ENCODE results near the gene INPP4B.

INPP4B gene

GRCh38 chr4:142110136-142110535 lies 736.0 kb downstream of the INPP4B start:
- Histone ChIP-seq H3K4me1 (ENCODE audit: control insufficient read depth in 1 of 2, insufficient read depth in 2 of 2, low read length in 2 of 2) (no peaks in the 10 kb centered on the region), H3K9me3 (ENCODE audit: control insufficient read depth in 1 of 2, low read length in 2 of 2) (no peaks in the 10 kb centered on the region), H3K4me3 (ENCODE audit: low read depth in 1 of 2, low read length in 2 of 2) (no peak overlapping the region), H3K9ac (ENCODE audit: low read depth in 1 of 2, low read length in 2 of 2) (no peak overlapping the region), H3K36me3 (ENCODE audit: control insufficient read depth in 1 of 2, insufficient read depth in 2 of 2, low read length in 2 of 2) (peaks cover 0 to 5% of the 10 kb centered on the region in 2 donors), H3K27ac (ENCODE audit: low read depth, low read length) (no peak overlapping the region), H3K27me3 (ENCODE audit: control insufficient read depth in 1 of 2, insufficient read depth in 2 of 2, low read length in 2 of 2) (no peaks in the 10 kb centered on the region)

DNA sequence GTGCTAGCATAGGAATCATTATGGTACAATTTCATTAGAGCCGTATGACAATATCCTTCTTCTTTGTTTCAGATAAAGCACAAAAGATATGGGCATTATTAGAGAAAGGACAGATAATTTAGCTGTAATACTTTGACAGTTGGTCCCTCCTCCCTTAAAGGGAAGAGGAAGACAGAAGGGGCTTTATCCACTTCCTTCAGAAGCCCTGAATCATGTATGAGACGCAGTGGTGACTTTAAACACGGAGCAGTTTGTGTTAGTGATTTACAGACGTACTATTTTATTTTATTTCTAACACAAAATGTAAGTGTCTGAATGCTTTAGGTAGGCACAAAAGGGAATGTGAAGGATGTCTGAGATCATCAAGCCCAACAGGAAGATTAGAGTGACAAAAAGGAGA lies 742.1 kb downstream of the INPP4B start:
- no peaks in the 10 kb centered on the region for H3K9me3 ChIP-seq (ENCODE audit: control insufficient read depth in 1 of 2, low read length in 2 of 2)
- H3K4me3 ChIP-seq (ENCODE audit: low read depth in 1 of 2, low read length in 2 of 2) = no peak overlapping the region
- no peak overlapping the region for H3K9ac ChIP-seq (ENCODE audit: low read depth in 1 of 2, low read length in 2 of 2)
- peaks cover 0 to 5% of the 10 kb centered on the region in 2 donors for H3K36me3 ChIP-seq (ENCODE audit: control insufficient read depth in 1 of 2, insufficient read depth in 2 of 2, low read length in 2 of 2)
- no peaks in the 10 kb centered on the region for H3K4me1 ChIP-seq (ENCODE audit: control insufficient read depth in 1 of 2, insufficient read depth in 2 of 2, low read length in 2 of 2)
- no peak overlapping the region for H3K27ac ChIP-seq (ENCODE audit: low read depth, low read length)
- no peaks in the 10 kb centered on the region for H3K27me3 ChIP-seq (ENCODE audit: control insufficient read depth in 1 of 2, insufficient read depth in 2 of 2, low read length in 2 of 2)

DNA sequence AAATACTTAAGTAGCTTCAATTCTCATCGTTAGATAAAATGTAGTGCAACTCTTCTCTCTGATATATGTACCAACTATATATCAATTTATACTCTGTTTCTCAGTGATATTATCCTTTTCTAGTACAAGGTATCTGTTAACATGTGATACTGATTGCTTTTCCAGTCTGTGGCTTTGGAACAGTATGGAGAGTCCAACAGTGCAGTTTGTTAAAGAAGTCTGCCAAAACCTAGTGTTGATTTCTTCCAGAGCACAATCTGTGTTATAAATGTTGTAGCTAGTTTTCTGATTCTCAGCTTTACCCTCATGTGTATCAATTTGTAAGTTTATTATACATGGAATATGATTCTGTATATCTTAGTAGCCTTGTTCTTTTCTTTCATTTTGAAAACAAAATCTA lies 744.7 kb downstream of the INPP4B start:
- Histone ChIP-seq H3K4me1 (ENCODE audit: control insufficient read depth in 1 of 2, insufficient read depth in 2 of 2, low read length in 2 of 2) (no peaks in the 10 kb centered on the region), H3K27me3 (ENCODE audit: control insufficient read depth in 1 of 2, insufficient read depth in 2 of 2, low read length in 2 of 2) (no peaks in the 10 kb centered on the region), H3K9me3 (ENCODE audit: control insufficient read depth in 1 of 2, low read length in 2 of 2) (no peaks in the 10 kb centered on the region), H3K27ac (ENCODE audit: low read depth, low read length) (no peak overlapping the region), H3K9ac (ENCODE audit: low read depth in 1 of 2, low read length in 2 of 2) (no peak overlapping the region), H3K4me3 (ENCODE audit: low read depth in 1 of 2, low read length in 2 of 2) (no peak overlapping the region), H3K36me3 (ENCODE audit: control insufficient read depth in 1 of 2, insufficient read depth in 2 of 2, low read length in 2 of 2) (no peaks in the 10 kb centered on the region)

DNA sequence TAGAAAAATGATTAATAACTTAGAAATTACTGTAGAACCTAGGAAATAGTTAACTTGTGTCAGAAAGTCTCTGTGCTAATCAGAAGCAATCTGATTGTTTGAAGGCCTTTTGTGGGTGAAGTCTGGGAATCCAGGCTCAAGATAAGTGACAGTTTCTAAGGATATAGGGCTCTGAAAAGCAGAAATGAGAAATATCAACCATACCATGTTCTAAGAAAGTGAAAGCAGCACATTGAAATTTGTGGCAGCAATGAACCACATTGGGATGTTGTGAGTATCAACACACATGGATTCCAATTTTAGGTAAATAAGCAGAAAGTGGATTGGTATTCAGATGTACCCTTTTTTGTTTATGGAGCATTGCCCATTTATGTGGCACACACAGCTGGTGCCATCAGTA lies 745.2 kb downstream of the INPP4B start:
- Histone ChIP-seq H3K4me3 (ENCODE audit: low read depth in 1 of 2, low read length in 2 of 2) (no peak overlapping the region), H3K36me3 (ENCODE audit: control insufficient read depth in 1 of 2, insufficient read depth in 2 of 2, low read length in 2 of 2) (peaks cover 0 to under 1% of the 10 kb centered on the region in 2 donors), H3K9me3 (ENCODE audit: control insufficient read depth in 1 of 2, low read length in 2 of 2) (no peaks in the 10 kb centered on the region), H3K4me1 (ENCODE audit: control insufficient read depth in 1 of 2, insufficient read depth in 2 of 2, low read length in 2 of 2) (no peaks in the 10 kb centered on the region), H3K27ac (ENCODE audit: low read depth, low read length) (no peak overlapping the region), H3K27me3 (ENCODE audit: control insufficient read depth in 1 of 2, insufficient read depth in 2 of 2, low read length in 2 of 2) (no peaks in the 10 kb centered on the region), H3K9ac (ENCODE audit: low read depth in 1 of 2, low read length in 2 of 2) (no peak overlapping the region)

GRCh38 chr4:142098900-142099545 lies 747.1 kb downstream of the INPP4B start:
- H3K9ac ChIP-seq (ENCODE audit: low read depth in 1 of 2, low read length in 2 of 2) = no peak overlapping the region
- H3K9me3 ChIP-seq (ENCODE audit: control insufficient read depth in 1 of 2, low read length in 2 of 2) = no peaks in the 10 kb centered on the region
- no peak overlapping the region for H3K4me3 ChIP-seq (ENCODE audit: low read depth in 1 of 2, low read length in 2 of 2)
- no peak overlapping the region for H3K27ac ChIP-seq (ENCODE audit: low read depth, low read length)
- peaks cover 0 to 2% of the 10 kb centered on the region in 2 donors for H3K36me3 ChIP-seq (ENCODE audit: control insufficient read depth in 1 of 2, insufficient read depth in 2 of 2, low read length in 2 of 2)
- H3K27me3 ChIP-seq (ENCODE audit: control insufficient read depth in 1 of 2, insufficient read depth in 2 of 2, low read length in 2 of 2) = no peaks in the 10 kb centered on the region
- no peaks in the 10 kb centered on the region for H3K4me1 ChIP-seq (ENCODE audit: control insufficient read depth in 1 of 2, insufficient read depth in 2 of 2, low read length in 2 of 2)

DNA sequence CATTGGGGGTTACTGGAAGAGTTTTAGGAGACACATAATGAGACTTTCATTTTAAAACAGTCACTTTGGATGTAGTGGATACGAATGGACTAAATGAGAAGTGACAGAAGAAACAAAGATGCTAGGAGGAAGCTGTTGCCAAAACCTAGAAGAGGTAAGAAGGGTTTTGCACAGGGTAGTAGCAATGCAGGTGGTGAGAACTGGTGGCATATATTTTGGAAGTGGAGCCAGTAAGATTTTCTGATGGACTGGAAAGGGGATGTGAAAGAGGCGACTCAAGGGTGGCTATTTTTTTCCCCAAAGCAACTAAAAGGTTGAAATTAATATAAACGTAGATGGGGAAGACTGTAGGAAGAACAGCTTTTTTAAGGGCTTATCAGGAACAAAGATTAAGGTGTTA lies 747.7 kb downstream of the INPP4B start:
- H3K4me1 ChIP-seq (ENCODE audit: control insufficient read depth in 1 of 2, insufficient read depth in 2 of 2, low read length in 2 of 2) = no peaks in the 10 kb centered on the region
- H3K36me3 ChIP-seq (ENCODE audit: control insufficient read depth in 1 of 2, insufficient read depth in 2 of 2, low read length in 2 of 2) = peaks cover 0 to 2% of the 10 kb centered on the region in 2 donors
- no peaks in the 10 kb centered on the region for H3K27me3 ChIP-seq (ENCODE audit: control insufficient read depth in 1 of 2, insufficient read depth in 2 of 2, low read length in 2 of 2)
- no peaks in the 10 kb centered on the region for H3K9me3 ChIP-seq (ENCODE audit: control insufficient read depth in 1 of 2, low read length in 2 of 2)
- no peak overlapping the region for H3K9ac ChIP-seq (ENCODE audit: low read depth in 1 of 2, low read length in 2 of 2)
- no peak overlapping the region for H3K27ac ChIP-seq (ENCODE audit: low read depth, low read length)
- no peak overlapping the region for H3K4me3 ChIP-seq (ENCODE audit: low read depth in 1 of 2, low read length in 2 of 2)

- Histone ChIP-seq H3K4me1 (ENCODE audit: control insufficient read depth in 1 of 2, insufficient read depth in 2 of 2, low read length in 2 of 2) (no peaks in the 10 kb centered on the region), H3K36me3 (ENCODE audit: control insufficient read depth in 1 of 2, insufficient read depth in 2 of 2, low read length in 2 of 2) (peaks cover 0 to 2% of the 10 kb centered on the region in 2 donors)
Measured at GRCh38 chr4:142097015-142097414, 749.1 kb downstream of the INPP4B start.

GRCh38 chr4:142095886-142096605 lies 750.1 kb downstream of the INPP4B start:
- Histone ChIP-seq H3K36me3 (ENCODE audit: control insufficient read depth in 1 of 2, insufficient read depth in 2 of 2, low read length in 2 of 2) (peaks cover 0 to 2% of the 10 kb centered on the region in 2 donors), H3K27ac (ENCODE audit: low read depth, low read length) (no peak overlapping the region)

More at GRCh38 chr4:142097015-142097414, 749.1 kb downstream of the INPP4B start:
- H3K9ac ChIP-seq (ENCODE audit: low read depth in 1 of 2, low read length in 2 of 2) = no peak overlapping the region
- H3K27me3 ChIP-seq (ENCODE audit: control insufficient read depth in 1 of 2, insufficient read depth in 2 of 2, low read length in 2 of 2) = no peaks in the 10 kb centered on the region
- H3K4me3 ChIP-seq (ENCODE audit: low read depth in 1 of 2, low read length in 2 of 2) = no peak overlapping the region
- no peak overlapping the region for H3K27ac ChIP-seq (ENCODE audit: low read depth, low read length)
- H3K9me3 ChIP-seq (ENCODE audit: control insufficient read depth in 1 of 2, low read length in 2 of 2) = no peaks in the 10 kb centered on the region

DNA sequence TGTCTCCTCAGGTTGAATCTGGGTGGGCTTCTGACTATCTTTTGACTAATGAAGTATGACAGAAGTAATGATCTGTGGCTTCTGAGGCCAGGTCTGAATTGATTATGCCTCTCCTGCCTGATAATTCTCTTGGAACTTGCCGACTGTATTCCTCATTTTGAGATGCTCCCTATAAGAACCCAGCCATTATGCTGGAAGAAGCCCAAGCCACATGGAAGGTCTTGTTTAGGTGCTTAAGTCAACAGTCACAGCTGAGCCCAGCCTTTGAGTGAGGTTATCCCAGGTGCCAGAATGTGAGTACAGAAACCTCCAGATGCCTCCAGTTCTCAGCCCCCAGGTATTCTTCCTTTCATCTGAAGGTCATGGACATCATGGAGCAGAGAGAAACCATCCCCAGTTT lies 753.2 kb downstream of the INPP4B start:
- no peak overlapping the region for H3K9ac ChIP-seq (ENCODE audit: low read depth in 1 of 2, low read length in 2 of 2)
- H3K4me3 ChIP-seq (ENCODE audit: low read depth in 1 of 2, low read length in 2 of 2) = no peak overlapping the region
- no peaks in the 10 kb centered on the region for H3K27me3 ChIP-seq (ENCODE audit: control insufficient read depth in 1 of 2, insufficient read depth in 2 of 2, low read length in 2 of 2)
- no peaks in the 10 kb centered on the region for H3K9me3 ChIP-seq (ENCODE audit: control insufficient read depth in 1 of 2, low read length in 2 of 2)
- H3K36me3 ChIP-seq (ENCODE audit: control insufficient read depth in 1 of 2, insufficient read depth in 2 of 2, low read length in 2 of 2) = peaks cover 0 to 2% of the 10 kb centered on the region in 2 donors
- no peaks in the 10 kb centered on the region for H3K4me1 ChIP-seq (ENCODE audit: control insufficient read depth in 1 of 2, insufficient read depth in 2 of 2, low read length in 2 of 2)
- H3K27ac ChIP-seq (ENCODE audit: low read depth, low read length) = no peak overlapping the region

More at GRCh38 chr4:142095886-142096605, 750.1 kb downstream of the INPP4B start:
- H3K9me3 ChIP-seq (ENCODE audit: control insufficient read depth in 1 of 2, low read length in 2 of 2) = no peaks in the 10 kb centered on the region
- no peaks in the 10 kb centered on the region for H3K4me1 ChIP-seq (ENCODE audit: control insufficient read depth in 1 of 2, insufficient read depth in 2 of 2, low read length in 2 of 2)
- H3K27me3 ChIP-seq (ENCODE audit: control insufficient read depth in 1 of 2, insufficient read depth in 2 of 2, low read length in 2 of 2) = no peaks in the 10 kb centered on the region
- no peak overlapping the region for H3K9ac ChIP-seq (ENCODE audit: low read depth in 1 of 2, low read length in 2 of 2)
- H3K4me3 ChIP-seq (ENCODE audit: low read depth in 1 of 2, low read length in 2 of 2) = no peak overlapping the region

- H3K27me3 ChIP-seq (ENCODE audit: control insufficient read depth in 1 of 2, insufficient read depth in 2 of 2, low read length in 2 of 2) = no peaks in the 10 kb centered on the region
- H3K4me3 ChIP-seq (ENCODE audit: low read depth in 1 of 2, low read length in 2 of 2) = no peak overlapping the region
- H3K9ac ChIP-seq (ENCODE audit: low read depth in 1 of 2, low read length in 2 of 2) = no peak overlapping the region
- peaks cover 0 to 2% of the 10 kb centered on the region in 2 donors for H3K36me3 ChIP-seq (ENCODE audit: control insufficient read depth in 1 of 2, insufficient read depth in 2 of 2, low read length in 2 of 2)
- no peak overlapping the region for H3K27ac ChIP-seq (ENCODE audit: low read depth, low read length)
- H3K9me3 ChIP-seq (ENCODE audit: control insufficient read depth in 1 of 2, low read length in 2 of 2) = no peaks in the 10 kb centered on the region
- no peaks in the 10 kb centered on the region for H3K4me1 ChIP-seq (ENCODE audit: control insufficient read depth in 1 of 2, insufficient read depth in 2 of 2, low read length in 2 of 2)
Measured at GRCh38 chr4:142091691-142092182, 754.4 kb downstream of the INPP4B start.

Data from duodenal mucosa (tissue), 2 donors.